Liver (tissue), 3 donors: ENCODE results near the gene DLX2.

ENCODE experiments used
- GABPA ChIP-seq, 2 donors: IDR thresholded peaks in 1 of 2; conservative IDR thresholded peaks in 1 of 2; 2 replicates each; pipeline ENCODE4 v1.6.1; 2016; ENCODE audit warnings: antibody characterized with exemption in 2 of 2, mild to moderate bottlenecking in 1 of 2, moderate library complexity in 1 of 2
- HNF4A ChIP-seq, 2 donors: conservative IDR thresholded peaks; 2 replicates each; pipeline ENCODE4 v1.6.1; 2016; ENCODE audit warnings: antibody characterized with exemption in 2 of 2, mild to moderate bottlenecking in 2 of 2
- JUND ChIP-seq, 2 donors: IDR thresholded peaks; 2 replicates each; pipeline ENCODE4 v1.6.1; 2016; ENCODE audit warnings: antibody characterized with exemption in 2 of 2
- NR2F2 ChIP-seq: IDR thresholded peaks from 2 replicates; pipeline ENCODE4 v1.6.1; 2016; ENCODE audit warnings: antibody characterized with exemption
- RAD21 ChIP-seq, 2 donors: IDR thresholded peaks; 2 replicates each; pipeline ENCODE4 v1.6.1; 2016; ENCODE audit warnings: antibody characterized with exemption in 2 of 2, mild to moderate bottlenecking in 2 of 2
- SP1 ChIP-seq: IDR thresholded peaks from 2 replicates; pipeline ENCODE4 v1.6.1; 2018; ENCODE audit warnings: antibody characterized with exemption, mild to moderate bottlenecking
- TAF1 ChIP-seq: conservative IDR thresholded peaks from 2 replicates; pipeline ENCODE4 v1.6.1; 2016; ENCODE audit warnings: antibody characterized with exemption, mild to moderate bottlenecking
- YY1 ChIP-seq: IDR thresholded peaks from 2 replicates; pipeline ENCODE4 v1.6.1; 2016; ENCODE audit warnings: antibody characterized with exemption, mild to moderate bottlenecking
- TF ChIP-seq, protein P1 (sequence below): fragments of 150-350 bp; IDR thresholded peaks from 2 replicates; pipeline ENCODE4 v1.5.1; 2017; ENCODE audit warnings: improper control_type of control experiment, low read depth, low read length; ENCODE audit not compliant: missing input control
- TF ChIP-seq, protein P2 (sequence below): IDR thresholded peaks from 2 replicates; pipeline ENCODE4 v1.6.1; 2016; ENCODE audit warnings: antibody characterized with exemption, mild to moderate bottlenecking
- TF ChIP-seq, protein P3 (sequence below): IDR thresholded peaks from 2 replicates; pipeline ENCODE4 v1.6.1; 2016; ENCODE audit warnings: antibody characterized with exemption
- TF ChIP-seq, protein P4 (sequence below): IDR thresholded peaks from 2 replicates; pipeline ENCODE4 v1.6.1; 2016; ENCODE audit warnings: antibody characterized with exemption
- donor health status: healthy.
- donor health status: healthy.

DNA sequence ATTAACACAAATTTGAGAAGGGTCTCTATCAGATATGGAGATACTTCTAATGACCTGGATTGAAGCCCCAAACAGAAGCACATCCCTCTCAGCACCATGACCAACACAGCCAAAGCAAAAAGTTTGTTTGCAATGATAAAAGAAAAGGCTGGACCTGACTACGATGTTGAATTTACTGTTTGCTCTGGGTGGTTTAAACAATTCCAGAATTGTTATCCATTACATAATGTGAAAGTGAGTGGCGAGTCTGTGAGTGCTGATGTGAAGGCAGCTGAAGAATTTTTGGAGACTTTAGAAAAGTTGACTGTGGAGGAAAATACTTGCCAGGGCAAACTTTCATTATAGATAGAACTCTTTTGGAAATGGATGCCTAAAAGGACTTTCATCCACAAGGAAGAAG lies 17.4 kb upstream of the DLX2 start:
- TF ChIP-seq, protein P1, sequence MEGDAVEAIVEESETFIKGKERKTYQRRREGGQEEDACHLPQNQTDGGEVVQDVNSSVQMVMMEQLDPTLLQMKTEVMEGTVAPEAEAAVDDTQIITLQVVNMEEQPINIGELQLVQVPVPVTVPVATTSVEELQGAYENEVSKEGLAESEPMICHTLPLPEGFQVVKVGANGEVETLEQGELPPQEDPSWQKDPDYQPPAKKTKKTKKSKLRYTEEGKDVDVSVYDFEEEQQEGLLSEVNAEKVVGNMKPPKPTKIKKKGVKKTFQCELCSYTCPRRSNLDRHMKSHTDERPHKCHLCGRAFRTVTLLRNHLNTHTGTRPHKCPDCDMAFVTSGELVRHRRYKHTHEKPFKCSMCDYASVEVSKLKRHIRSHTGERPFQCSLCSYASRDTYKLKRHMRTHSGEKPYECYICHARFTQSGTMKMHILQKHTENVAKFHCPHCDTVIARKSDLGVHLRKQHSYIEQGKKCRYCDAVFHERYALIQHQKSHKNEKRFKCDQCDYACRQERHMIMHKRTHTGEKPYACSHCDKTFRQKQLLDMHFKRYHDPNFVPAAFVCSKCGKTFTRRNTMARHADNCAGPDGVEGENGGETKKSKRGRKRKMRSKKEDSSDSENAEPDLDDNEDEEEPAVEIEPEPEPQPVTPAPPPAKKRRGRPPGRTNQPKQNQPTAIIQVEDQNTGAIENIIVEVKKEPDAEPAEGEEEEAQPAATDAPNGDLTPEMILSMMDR = no peak
- no peak for TF ChIP-seq NR2F2
- TF ChIP-seq SP1 = no peak
- TF ChIP-seq GABPA (IDR thresholded peaks at IDR 0.05 in 1 of 2, conservative IDR thresholded peaks at IDR 0.05 in 1 of 2) = no peak
- TF ChIP-seq, protein P2, sequence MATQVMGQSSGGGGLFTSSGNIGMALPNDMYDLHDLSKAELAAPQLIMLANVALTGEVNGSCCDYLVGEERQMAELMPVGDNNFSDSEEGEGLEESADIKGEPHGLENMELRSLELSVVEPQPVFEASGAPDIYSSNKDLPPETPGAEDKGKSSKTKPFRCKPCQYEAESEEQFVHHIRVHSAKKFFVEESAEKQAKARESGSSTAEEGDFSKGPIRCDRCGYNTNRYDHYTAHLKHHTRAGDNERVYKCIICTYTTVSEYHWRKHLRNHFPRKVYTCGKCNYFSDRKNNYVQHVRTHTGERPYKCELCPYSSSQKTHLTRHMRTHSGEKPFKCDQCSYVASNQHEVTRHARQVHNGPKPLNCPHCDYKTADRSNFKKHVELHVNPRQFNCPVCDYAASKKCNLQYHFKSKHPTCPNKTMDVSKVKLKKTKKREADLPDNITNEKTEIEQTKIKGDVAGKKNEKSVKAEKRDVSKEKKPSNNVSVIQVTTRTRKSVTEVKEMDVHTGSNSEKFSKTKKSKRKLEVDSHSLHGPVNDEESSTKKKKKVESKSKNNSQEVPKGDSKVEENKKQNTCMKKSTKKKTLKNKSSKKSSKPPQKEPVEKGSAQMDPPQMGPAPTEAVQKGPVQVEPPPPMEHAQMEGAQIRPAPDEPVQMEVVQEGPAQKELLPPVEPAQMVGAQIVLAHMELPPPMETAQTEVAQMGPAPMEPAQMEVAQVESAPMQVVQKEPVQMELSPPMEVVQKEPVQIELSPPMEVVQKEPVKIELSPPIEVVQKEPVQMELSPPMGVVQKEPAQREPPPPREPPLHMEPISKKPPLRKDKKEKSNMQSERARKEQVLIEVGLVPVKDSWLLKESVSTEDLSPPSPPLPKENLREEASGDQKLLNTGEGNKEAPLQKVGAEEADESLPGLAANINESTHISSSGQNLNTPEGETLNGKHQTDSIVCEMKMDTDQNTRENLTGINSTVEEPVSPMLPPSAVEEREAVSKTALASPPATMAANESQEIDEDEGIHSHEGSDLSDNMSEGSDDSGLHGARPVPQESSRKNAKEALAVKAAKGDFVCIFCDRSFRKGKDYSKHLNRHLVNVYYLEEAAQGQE = no peak
- TF ChIP-seq RAD21 (IDR thresholded peaks at IDR 0.05) = no peak
- TF ChIP-seq, protein P3, sequence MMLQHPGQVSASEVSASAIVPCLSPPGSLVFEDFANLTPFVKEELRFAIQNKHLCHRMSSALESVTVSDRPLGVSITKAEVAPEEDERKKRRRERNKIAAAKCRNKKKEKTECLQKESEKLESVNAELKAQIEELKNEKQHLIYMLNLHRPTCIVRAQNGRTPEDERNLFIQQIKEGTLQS = no peak
- no peak for TF ChIP-seq TAF1
- TF ChIP-seq, protein P4, sequence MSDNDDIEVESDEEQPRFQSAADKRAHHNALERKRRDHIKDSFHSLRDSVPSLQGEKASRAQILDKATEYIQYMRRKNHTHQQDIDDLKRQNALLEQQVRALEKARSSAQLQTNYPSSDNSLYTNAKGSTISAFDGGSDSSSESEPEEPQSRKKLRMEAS = no peak
- no peak for TF ChIP-seq JUND (IDR thresholded peaks at IDR 0.05)
- TF ChIP-seq YY1 = no peak
- no peak for TF ChIP-seq HNF4A (conservative IDR thresholded peaks at IDR 0.05)
